ENCODE data around the gene TNNT3.

The TNNT3 gene

GRCh38 chr11:1923201-1923956 is 3.9 kb downstream of the TNNT3 start:
- H3K9me3 ChIP-seq (ENCODE audit: insufficient read depth, low read length): no peaks in the 10 kb centered on the region
- H3K36me3 ChIP-seq (ENCODE audit: insufficient read depth, insufficient read length, low read length): no peaks in the 10 kb centered on the region
- DNase-seq (ENCODE audit: low read depth, low spot score): no peak
- H3K27me3 ChIP-seq (ENCODE audit: insufficient read depth, insufficient read length): no peaks in the 10 kb centered on the region
- no peak overlapping the region for H3K9ac ChIP-seq (ENCODE audit: insufficient read length, low read depth)
- peaks cover 26% of the 10 kb centered on the region for H3K4me1 ChIP-seq (ENCODE audit: insufficient read depth, insufficient read length)
- no peak for TF ChIP-seq YY1 (IDR thresholded peaks at IDR 0.05; ENCODE audit: insufficient read depth, insufficient read length)
- H3K4me3 ChIP-seq (ENCODE audit: insufficient read length, low read depth): no peak overlapping the region

- no peaks in the 10 kb centered on the region for H3K27me3 ChIP-seq (ENCODE audit: insufficient read depth, insufficient read length)
- no peaks in the 10 kb centered on the region for H3K36me3 ChIP-seq (ENCODE audit: insufficient read depth, insufficient read length, low read length)
- H3K4me3 ChIP-seq (ENCODE audit: insufficient read length, low read depth): no peak overlapping the region
- TF ChIP-seq ZNF274 (IDR thresholded peaks at IDR 0.05; ENCODE audit: low read depth, low read length): no peak
- no peak for TF ChIP-seq YY1 (IDR thresholded peaks at IDR 0.05; ENCODE audit: insufficient read depth, insufficient read length)
- TF ChIP-seq SUZ12 (IDR thresholded peaks at IDR 0.05; ENCODE audit: extremely low read depth, insufficient read depth, insufficient read length): no peak
- H3K9me3 ChIP-seq (ENCODE audit: insufficient read depth, low read length): no peaks in the 10 kb centered on the region
- peaks cover 27% of the 10 kb centered on the region for H3K4me1 ChIP-seq (ENCODE audit: insufficient read depth, insufficient read length)
- DNase-seq (ENCODE audit: low read depth, low spot score): no peak
- H3K9ac ChIP-seq (ENCODE audit: insufficient read length, low read depth): no peak overlapping the region
These were observed 4.7 kb downstream of the TNNT3 start for GRCh38 chr11:1924181-1924580.

- no peak for TF ChIP-seq YY1 (IDR thresholded peaks at IDR 0.05; ENCODE audit: insufficient read depth, insufficient read length)
- no peak for TF ChIP-seq SUZ12 (IDR thresholded peaks at IDR 0.05; ENCODE audit: extremely low read depth, insufficient read depth, insufficient read length)
- no peak for TF ChIP-seq ZNF274 (IDR thresholded peaks at IDR 0.05; ENCODE audit: low read depth, low read length)
- no peak for DNase-seq (ENCODE audit: low read depth, low spot score)
- no peaks in the 10 kb centered on the region for H3K9me3 ChIP-seq (ENCODE audit: insufficient read depth, low read length)
- H3K36me3 ChIP-seq (ENCODE audit: insufficient read depth, insufficient read length, low read length): no peaks in the 10 kb centered on the region
- peaks cover 27% of the 10 kb centered on the region for H3K4me1 ChIP-seq (ENCODE audit: insufficient read depth, insufficient read length)
- no peak overlapping the region for H3K9ac ChIP-seq (ENCODE audit: insufficient read length, low read depth)
- H3K4me3 ChIP-seq (ENCODE audit: insufficient read length, low read depth): no peak overlapping the region
- no peaks in the 10 kb centered on the region for H3K27me3 ChIP-seq (ENCODE audit: insufficient read depth, insufficient read length)
These were observed 5.3 kb downstream of the TNNT3 start for GRCh38 chr11:1924646-1925372.

GRCh38 chr11:1925373-1926155 is 6.1 kb downstream of the TNNT3 start:
- no peaks in the 10 kb centered on the region for H3K27me3 ChIP-seq (ENCODE audit: insufficient read depth, insufficient read length)
- H3K4me3 ChIP-seq (ENCODE audit: insufficient read length, low read depth): no peak overlapping the region
- DNase-seq (ENCODE audit: low read depth, low spot score): no peak
- H3K9ac ChIP-seq (ENCODE audit: insufficient read length, low read depth): no peak overlapping the region
- no peaks in the 10 kb centered on the region for H3K36me3 ChIP-seq (ENCODE audit: insufficient read depth, insufficient read length, low read length)
- H3K4me1 ChIP-seq (ENCODE audit: insufficient read depth, insufficient read length): peaks cover 27% of the 10 kb centered on the region
- H3K9me3 ChIP-seq (ENCODE audit: insufficient read depth, low read length): no peaks in the 10 kb centered on the region
- TF ChIP-seq SUZ12 (IDR thresholded peaks at IDR 0.05; ENCODE audit: extremely low read depth, insufficient read depth, insufficient read length): no peak
- TF ChIP-seq ZNF274 (IDR thresholded peaks at IDR 0.05; ENCODE audit: low read depth, low read length): no peak
- TF ChIP-seq YY1 (IDR thresholded peaks at IDR 0.05; ENCODE audit: insufficient read depth, insufficient read length): no peak

GRCh38 chr11:1926156-1927025 is 6.9 kb downstream of the TNNT3 start:
- no peak for DNase-seq (ENCODE audit: low read depth, low spot score)
- TF ChIP-seq ZNF274 (IDR thresholded peaks at IDR 0.05; ENCODE audit: low read depth, low read length) (no peak), SUZ12 (IDR thresholded peaks at IDR 0.05; ENCODE audit: extremely low read depth, insufficient read depth, insufficient read length) (no peak), YY1 (IDR thresholded peaks at IDR 0.05; ENCODE audit: insufficient read depth, insufficient read length) (no peak)
- no peaks in the 10 kb centered on the region for H3K36me3 ChIP-seq (ENCODE audit: insufficient read depth, insufficient read length, low read length)
- no peak overlapping the region for H3K9ac ChIP-seq (ENCODE audit: insufficient read length, low read depth)
- H3K27me3 ChIP-seq (ENCODE audit: insufficient read depth, insufficient read length): no peaks in the 10 kb centered on the region
- no peaks in the 10 kb centered on the region for H3K9me3 ChIP-seq (ENCODE audit: insufficient read depth, low read length)
- H3K4me3 ChIP-seq (ENCODE audit: insufficient read length, low read depth): no peak overlapping the region
- H3K4me1 ChIP-seq (ENCODE audit: insufficient read depth, insufficient read length): peaks cover 24% of the 10 kb centered on the region

- peaks cover 22% of the 10 kb centered on the region for H3K4me1 ChIP-seq (ENCODE audit: insufficient read depth, insufficient read length)
- no peaks in the 10 kb centered on the region for H3K36me3 ChIP-seq (ENCODE audit: insufficient read depth, insufficient read length, low read length)
- TF ChIP-seq YY1 (IDR thresholded peaks at IDR 0.05; ENCODE audit: insufficient read depth, insufficient read length) (no peak), ZNF274 (IDR thresholded peaks at IDR 0.05; ENCODE audit: low read depth, low read length) (no peak), SUZ12 (IDR thresholded peaks at IDR 0.05; ENCODE audit: extremely low read depth, insufficient read depth, insufficient read length) (no peak)
- H3K27me3 ChIP-seq (ENCODE audit: insufficient read depth, insufficient read length): no peaks in the 10 kb centered on the region
- H3K9me3 ChIP-seq (ENCODE audit: insufficient read depth, low read length): no peaks in the 10 kb centered on the region
- DNase-seq (ENCODE audit: low read depth, low spot score): no peak
- H3K9ac ChIP-seq (ENCODE audit: insufficient read length, low read depth): peak overlapping the region; percentile 42
- H3K4me3 ChIP-seq (ENCODE audit: insufficient read length, low read depth): no peak overlapping the region
These were observed 7.7 kb downstream of the TNNT3 start for GRCh38 chr11:1927026-1927847.
